Keratinocyte (primary cell): ENCODE data around the gene FAM83G. TPM values are rescaled to one million over a fixed set of nuclear protein-coding genes. Genes with fewer than 3 reads are reported as not detected.

Experiments used
- DNase-seq: peaks from one replicate; pipeline ENCODE4 v3.0.0-alpha.2; 2011; ENCODE audit warnings: low read depth, missing footprints, low spot score
- FAIRE-seq: peaks from 2 replicates; lab custom pipeline; 2011; peaks lifted over from hg19 to GRCh38; lab: Jason Lieb, UNC
- H2AFZ ChIP-seq: 2 replicates; pipeline ENCODE4 v1.6.0; 2012; ENCODE audit warnings: low read length, control low read depth, inconsistent platforms; ENCODE audit not compliant: control insufficient read depth
- H3K27ac ChIP-seq: 2 replicates; pipeline ENCODE4 v1.5.1; 2011; ENCODE audit warnings: low read length; ENCODE audit not compliant: control insufficient read depth, insufficient read depth
- H3K27me3 ChIP-seq: 3 replicates; pipeline ENCODE4 v1.6.0; 2011; ENCODE audit warnings: low read length; ENCODE audit not compliant: control insufficient read depth, insufficient read depth; ENCODE audit errors: extremely low read depth
- H3K36me3 ChIP-seq, 2 experiments: 2 replicates in 1 of 2; 3 replicates in 1 of 2; pipeline ENCODE4 v1.5.1; 2011; ENCODE audit warnings: low read length in 2 of 2, mild to moderate bottlenecking in 1 of 2; ENCODE audit not compliant: control insufficient read depth in 2 of 2, insufficient read depth in 2 of 2; ENCODE audit errors: extremely low read depth in 1 of 2
- H3K4me1 ChIP-seq: 3 replicates; pipeline ENCODE4 v1.5.1; 2011; ENCODE audit warnings: low read length; ENCODE audit not compliant: control insufficient read depth, insufficient read depth; ENCODE audit errors: extremely low read depth
- H3K4me2 ChIP-seq: 3 replicates; pipeline ENCODE4 v1.6.0; 2011; ENCODE audit warnings: low read depth, low read length; ENCODE audit not compliant: control insufficient read depth, insufficient read depth; ENCODE audit errors: extremely low read depth
- H3K4me3 ChIP-seq, 3 experiments: fragments of 200-600 bp in 1 of 3; sonication (generic) in 1 of 3; 2 replicates in 2 of 3; 3 replicates in 1 of 3; pipeline ENCODE4 v1.5.1; 2011 to 2016; ENCODE audit warnings: low read length in 3 of 3, mild to moderate bottlenecking in 3 of 3, control low read depth in 2 of 3, inconsistent platforms in 1 of 3, low read depth in 1 of 3, mixed read lengths in 1 of 3, mixed run types in 1 of 3, moderate library complexity in 1 of 3; ENCODE audit not compliant: control insufficient read depth in 2 of 3, insufficient read depth in 2 of 3; ENCODE audit errors: extremely low read depth in 1 of 3
- H3K79me2 ChIP-seq: 2 replicates; pipeline ENCODE4 v1.6.0; 2012; ENCODE audit warnings: low read length; ENCODE audit not compliant: control insufficient read depth, insufficient read depth
- H3K9ac ChIP-seq: 3 replicates; pipeline ENCODE4 v1.6.0; 2011; ENCODE audit warnings: low read length; ENCODE audit not compliant: control insufficient read depth, insufficient read depth; ENCODE audit errors: extremely low read depth
- H3K9me1 ChIP-seq: 3 replicates; pipeline ENCODE4 v1.6.0; 2011; ENCODE audit warnings: low read length; ENCODE audit not compliant: control insufficient read depth, insufficient read depth; ENCODE audit errors: extremely low read depth
- H3K9me3 ChIP-seq: 2 replicates; pipeline ENCODE4 v1.5.1; 2012; ENCODE audit warnings: low read depth, low read length; ENCODE audit not compliant: control insufficient read depth
- H4K20me1 ChIP-seq: 3 replicates; pipeline ENCODE4 v1.6.0; 2011; ENCODE audit warnings: low read length; ENCODE audit not compliant: control insufficient read depth, insufficient read depth; ENCODE audit errors: extremely low read depth
- CTCF ChIP-seq, 3 experiments: IDR thresholded peaks in 1 of 3; conservative IDR thresholded peaks in 1 of 3; optimal IDR thresholded peaks in 1 of 3; 2 replicates in 2 of 3; 3 replicates in 1 of 3; pipeline versions ENCODE3 to v1.5.1; 2011; ENCODE audit warnings: low read length in 3 of 3, mild to moderate bottlenecking in 3 of 3, moderate library complexity in 2 of 3, control low read depth in 1 of 3, inconsistent platforms in 1 of 3; ENCODE audit not compliant: insufficient read depth in 2 of 3; ENCODE audit errors: extremely low read depth in 1 of 3
- EZH2 ChIP-seq: IDR thresholded peaks from one replicate; pipeline ENCODE4 v1.6.1; 2012; ENCODE audit warnings: inconsistent platforms, mild to moderate bottlenecking, low read length, moderate library complexity
- dilution Hi-C: fragments of 300-500 bp; cut with MboI; formaldehyde crosslinking; loops from one replicate; pipeline ENCODE4 v1.7.0; 2020; ENCODE audit warnings: low sequenced_read_pairs; ENCODE audit not compliant: extremely low pct_ligation_motif_present
- polyA plus RNA-seq, 5 experiments: library from polyadenylated mRNA; depleted of rRNA in 3 of 5; stranded (reverse) in 3 of 5; stranded (forward) in 1 of 5; unstranded in 1 of 5; fragments of >200 nt; gene quantifications; 1 replicate in 1 of 5; 2 replicates in 3 of 5; 3 replicates in 1 of 5; pipeline versions ENCODE4 v1.2.1 to v1.2.3, GENCODE V29; 2011 to 2012; ENCODE audit warnings: missing spikeins in 2 of 5, low read depth in 1 of 5, low replicate concordance in 1 of 5

Gene FAM83G
- polyA plus RNA-seq, 1 donor (not counting 4 experiments of a cell fraction or from before 2014, with no cell fraction given): 23.2 TPM

GRCh38 chr17:18976201-18976600 is 28.4 kb downstream of the FAM83G start:
- H3K4me2 ChIP-seq: no peak overlapping the region
- H3K4me1 ChIP-seq: peaks cover 14% of the 10 kb centered on the region
- no peaks in the 10 kb centered on the region for H3K9me3 ChIP-seq
- peaks cover 18% of the 10 kb centered on the region for H4K20me1 ChIP-seq
- H3K27ac ChIP-seq: no peak overlapping the region
- peaks cover 51 to 77% of the 10 kb centered on the region in 2 experiments for H3K36me3 ChIP-seq
- no peak overlapping the region for H3K9ac ChIP-seq
- no peak overlapping the region for H2AFZ ChIP-seq
- FAIRE-seq (no peak), DNase-seq (no peak)
- peaks cover 4% of the 10 kb centered on the region for H3K9me1 ChIP-seq
- no peaks in the 10 kb centered on the region for H3K27me3 ChIP-seq
- no peak overlapping the region for H3K4me3 ChIP-seq
- peaks cover 24% of the 10 kb centered on the region for H3K79me2 ChIP-seq
- TF ChIP-seq EZH2 (no peak), CTCF (optimal IDR thresholded peaks at IDR 0.05 in 1 of 3, IDR thresholded peaks at IDR 0.05 in 1 of 3, conservative IDR thresholded peaks at IDR 0.05 in 1 of 3; ENCODE audit: extremely low read depth in 1 of 3, insufficient read depth in 2 of 3, low read length in 3 of 3) (no peak)
- dilution Hi-C loops: no loop called here

- Histone ChIP-seq H3K9ac (no peak overlapping the region), H2AFZ (no peak overlapping the region), H3K4me3 (no peak overlapping the region), H3K36me3 (peaks cover 55 to 78% of the 10 kb centered on the region in 2 experiments), H3K9me3 (no peaks in the 10 kb centered on the region), H3K9me1 (peaks cover 6% of the 10 kb centered on the region), H3K27me3 (no peaks in the 10 kb centered on the region), H3K4me2 (no peak overlapping the region), H3K4me1 (peaks cover 14% of the 10 kb centered on the region), H3K27ac (no peak overlapping the region), H3K79me2 (peaks cover 24% of the 10 kb centered on the region), H4K20me1 (peaks cover 18% of the 10 kb centered on the region)
- TF ChIP-seq EZH2 (no peak), CTCF (optimal IDR thresholded peaks at IDR 0.05 in 1 of 3, IDR thresholded peaks at IDR 0.05 in 1 of 3, conservative IDR thresholded peaks at IDR 0.05 in 1 of 3; ENCODE audit: extremely low read depth in 1 of 3, insufficient read depth in 2 of 3, low read length in 3 of 3) (no peak)
- dilution Hi-C loops: no loop called here
- DNase-seq (no peak), FAIRE-seq (no peak)
Measured at GRCh38 chr17:18975597-18975996, 29.0 kb downstream of the FAM83G start.
